ENCODE results near the gene HHLA2.
"Not testable (repeated sequence)": the region's sequence is repeated elsewhere in the genome, so short reads cannot be mapped to it uniquely, and the experiment has no call there.

The HHLA2 gene

GRCh38 chr3:108283006-108283405 lies 13.3 kb upstream of the HHLA2 start:
- DNase-seq (ENCODE audit: insufficient read length, low spot score): no peak
- FAIRE-seq: no peak
- no peak for TF ChIP-seq POLR2AphosphoS5 (IDR thresholded peaks at IDR 0.05; ENCODE audit: low read depth, low read length)
- no peak for TF ChIP-seq SPI1 (IDR thresholded peaks at IDR 0.05; ENCODE audit: low read depth, low read length)
- no peak for TF ChIP-seq TAF1 (IDR thresholded peaks at IDR 0.05; ENCODE audit: low read depth, low read length)
- TF ChIP-seq POU2F2 (IDR thresholded peaks at IDR 0.05; ENCODE audit: low read depth, low read length): no peak

- DNase-seq (ENCODE audit: insufficient read length, low spot score): no peak
- TF ChIP-seq SPI1 (IDR thresholded peaks at IDR 0.05; ENCODE audit: low read depth, low read length) (no peak), TAF1 (IDR thresholded peaks at IDR 0.05; ENCODE audit: low read depth, low read length) (no peak), POLR2A (IDR thresholded peaks at IDR 0.05; ENCODE audit: low read depth, low read length) (no peak)
- FAIRE-seq: no peak
These were observed 12.4 kb upstream of the HHLA2 start for GRCh38 chr3:108283989-108284388.

GRCh38 chr3:108285176-108285575 lies 11.2 kb upstream of the HHLA2 start:
- FAIRE-seq (peak; percentile 5), DNase-seq (ENCODE audit: insufficient read length, low spot score) (no peak)
- TF ChIP-seq TAF1 (IDR thresholded peaks at IDR 0.05; ENCODE audit: low read depth, low read length) (no peak), POU2F2 (IDR thresholded peaks at IDR 0.05; ENCODE audit: low read depth, low read length) (no peak), PAX5 (IDR thresholded peaks at IDR 0.05; ENCODE audit: insufficient read depth, low read length, severe bottlenecking) (no peak), POLR2AphosphoS5 (IDR thresholded peaks at IDR 0.05; ENCODE audit: low read depth, low read length) (no peak), SPI1 (IDR thresholded peaks at IDR 0.05; ENCODE audit: low read depth, low read length) (no peak), POLR2A (IDR thresholded peaks at IDR 0.05; ENCODE audit: low read depth, low read length) (no peak)

- DNase-seq (ENCODE audit: insufficient read length, low spot score) (no peak), FAIRE-seq (peak; percentile 57)
- TF ChIP-seq PAX5 (IDR thresholded peaks at IDR 0.05; ENCODE audit: insufficient read depth, low read length, severe bottlenecking): no peak
- no peak for TF ChIP-seq POLR2A (IDR thresholded peaks at IDR 0.05; ENCODE audit: low read depth, low read length)
- no peak for TF ChIP-seq TAF1 (IDR thresholded peaks at IDR 0.05; ENCODE audit: low read depth, low read length)
- no peak for TF ChIP-seq SPI1 (IDR thresholded peaks at IDR 0.05; ENCODE audit: low read depth, low read length)
- peak; percentile 62; the same call in 1 of the 2 replicates for TF ChIP-seq POU2F2 (IDR thresholded peaks at IDR 0.05; ENCODE audit: low read depth, low read length)
- TF ChIP-seq POLR2AphosphoS5 (IDR thresholded peaks at IDR 0.05; ENCODE audit: low read depth, low read length): no peak
These were observed 9.2 kb upstream of the HHLA2 start for GRCh38 chr3:108287146-108287545.

- not testable (repeated sequence) for DNase-seq (ENCODE audit: insufficient read length, low spot score); FAIRE-seq
These were observed 8.2 kb upstream of the HHLA2 start for GRCh38 chr3:108288193-108288592.

- FAIRE-seq (no peak), DNase-seq (ENCODE audit: insufficient read length, low spot score) (no peak)
- no peak for TF ChIP-seq POLR2A (IDR thresholded peaks at IDR 0.05; ENCODE audit: low read depth, low read length)
- no peak for TF ChIP-seq TAF1 (IDR thresholded peaks at IDR 0.05; ENCODE audit: low read depth, low read length)
- no peak for TF ChIP-seq PAX5 (IDR thresholded peaks at IDR 0.05; ENCODE audit: insufficient read depth, low read length, severe bottlenecking)
- no peak for TF ChIP-seq POU2F2 (IDR thresholded peaks at IDR 0.05; ENCODE audit: low read depth, low read length)
These were observed 7.2 kb upstream of the HHLA2 start for GRCh38 chr3:108289159-108289558.

- no peak for TF ChIP-seq POU2F2 (IDR thresholded peaks at IDR 0.05; ENCODE audit: low read depth, low read length)
- no peak for FAIRE-seq
- no peak for DNase-seq (ENCODE audit: insufficient read length, low spot score)
These were observed 3.9 kb upstream of the HHLA2 start for GRCh38 chr3:108292450-108292849.

GRCh38 chr3:108292905-108293328 lies 3.4 kb upstream of the HHLA2 start:
- TF ChIP-seq POLR2A (IDR thresholded peaks at IDR 0.05; ENCODE audit: low read depth, low read length) (no peak), POU2F2 (IDR thresholded peaks at IDR 0.05; ENCODE audit: low read depth, low read length) (no peak), PAX5 (IDR thresholded peaks at IDR 0.05; ENCODE audit: insufficient read depth, low read length, severe bottlenecking) (no peak), POLR2AphosphoS5 (IDR thresholded peaks at IDR 0.05; ENCODE audit: low read depth, low read length) (no peak), TAF1 (IDR thresholded peaks at IDR 0.05; ENCODE audit: low read depth, low read length) (no peak), SPI1 (IDR thresholded peaks at IDR 0.05; ENCODE audit: low read depth, low read length) (no peak)
- DNase-seq (ENCODE audit: insufficient read length, low spot score) (peak; percentile 11), FAIRE-seq (peak; percentile 90)

- TF ChIP-seq TAF1 (IDR thresholded peaks at IDR 0.05; ENCODE audit: low read depth, low read length) (no peak), SPI1 (IDR thresholded peaks at IDR 0.05; ENCODE audit: low read depth, low read length) (peak; percentile 85)
- DNase-seq (ENCODE audit: insufficient read length, low spot score) (peak; percentile 19), FAIRE-seq (peak; percentile 94)
These were observed 2.5 kb upstream of the HHLA2 start for GRCh38 chr3:108293858-108294257.

GRCh38 chr3:108295421-108296175 lies 750 bp upstream of the HHLA2 start:
- no peak for DNase-seq (ENCODE audit: insufficient read length, low spot score)
- FAIRE-seq: no peak
- TF ChIP-seq POLR2AphosphoS5 (IDR thresholded peaks at IDR 0.05; ENCODE audit: low read depth, low read length) (no peak), POU2F2 (IDR thresholded peaks at IDR 0.05; ENCODE audit: low read depth, low read length) (no peak), PAX5 (IDR thresholded peaks at IDR 0.05; ENCODE audit: insufficient read depth, low read length, severe bottlenecking) (no peak), SPI1 (IDR thresholded peaks at IDR 0.05; ENCODE audit: low read depth, low read length) (no peak), POLR2A (IDR thresholded peaks at IDR 0.05; ENCODE audit: low read depth, low read length) (no peak), TAF1 (IDR thresholded peaks at IDR 0.05; ENCODE audit: low read depth, low read length) (no peak)

GRCh38 chr3:108297647-108298046 lies 1.3 kb downstream of the HHLA2 start:
- DNase-seq (ENCODE audit: insufficient read length, low spot score): no peak

More at GRCh38 chr3:108297647-108298046, 1.3 kb downstream of the HHLA2 start:
- no peak for TF ChIP-seq POLR2AphosphoS5 (IDR thresholded peaks at IDR 0.05; ENCODE audit: low read depth, low read length)
- no peak for TF ChIP-seq PAX5 (IDR thresholded peaks at IDR 0.05; ENCODE audit: insufficient read depth, low read length, severe bottlenecking)
- no peak for TF ChIP-seq POLR2A (IDR thresholded peaks at IDR 0.05; ENCODE audit: low read depth, low read length)
- no peak for TF ChIP-seq POU2F2 (IDR thresholded peaks at IDR 0.05; ENCODE audit: low read depth, low read length)
- no peak for TF ChIP-seq SPI1 (IDR thresholded peaks at IDR 0.05; ENCODE audit: low read depth, low read length)
- TF ChIP-seq TAF1 (IDR thresholded peaks at IDR 0.05; ENCODE audit: low read depth, low read length): no peak
- FAIRE-seq: no peak

Measured in GM12891 (cell line).